Skin epidermis (tissue), 12 donors: ENCODE measurements around the gene NIF3L1.

Experiments
- H3K27ac ChIP-seq, 21 experiments: fragments of 200-600 bp; sonication (generic) in 11 of 21; one replicate each; pipeline ENCODE4 v1.5.0; 2020; ENCODE audit warnings: mild to moderate bottlenecking in 3 of 21, inconsistent platforms in 2 of 21, moderate library complexity in 2 of 21
- H3K4me3 ChIP-seq, 7 experiments: fragments of 200-600 bp; sonication (generic) in 2 of 7; one replicate each; pipeline ENCODE4 v1.5.0; 2020; ENCODE audit warnings: inconsistent platforms in 2 of 7, mild to moderate bottlenecking in 2 of 7, moderate library complexity in 1 of 7

NIF3L1 gene

GRCh38 chr2:200944467-200945394 is 55.6 kb downstream of the NIF3L1 start:
- H3K4me3 ChIP-seq = no peak overlapping the region

GRCh38 chr2:200945395-200945729 is 56.2 kb downstream of the NIF3L1 start:
- no peak overlapping the region for H3K4me3 ChIP-seq
- H3K27ac ChIP-seq = no peak overlapping the region

More at GRCh38 chr2:200944467-200945394, 55.6 kb downstream of the NIF3L1 start:
- no peak overlapping the region for H3K27ac ChIP-seq

GRCh38 chr2:200950378-200950777 is 61.2 kb downstream of the NIF3L1 start:
- Histone ChIP-seq H3K4me3 (no peak overlapping the region), H3K27ac (no peak overlapping the region)
